Measurements from ENCODE around the gene RNF175.

The RNF175 gene

DNA sequence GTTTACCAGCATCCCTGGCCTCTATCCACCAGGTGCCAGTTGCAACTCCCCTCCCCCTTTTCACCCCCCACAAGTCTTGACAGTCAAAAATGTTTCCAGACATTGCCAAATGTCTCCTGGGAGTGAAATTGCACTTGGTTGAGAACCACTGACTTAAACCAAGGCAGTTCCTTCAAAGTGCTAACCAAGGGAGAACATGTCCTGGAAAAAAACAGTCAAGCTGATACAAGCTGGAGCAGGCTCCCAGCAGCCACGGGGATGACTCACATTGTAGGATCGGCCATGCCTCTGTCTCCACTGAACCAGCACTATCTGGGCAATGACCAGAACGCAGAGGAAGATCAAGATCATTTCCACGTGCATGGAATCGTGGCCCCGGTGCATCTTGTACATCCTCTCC, 11.4 kb downstream of the RNF175 start:
- DNase-seq (ENCODE audit: low read depth in 2 of 2): no peak

DNA sequence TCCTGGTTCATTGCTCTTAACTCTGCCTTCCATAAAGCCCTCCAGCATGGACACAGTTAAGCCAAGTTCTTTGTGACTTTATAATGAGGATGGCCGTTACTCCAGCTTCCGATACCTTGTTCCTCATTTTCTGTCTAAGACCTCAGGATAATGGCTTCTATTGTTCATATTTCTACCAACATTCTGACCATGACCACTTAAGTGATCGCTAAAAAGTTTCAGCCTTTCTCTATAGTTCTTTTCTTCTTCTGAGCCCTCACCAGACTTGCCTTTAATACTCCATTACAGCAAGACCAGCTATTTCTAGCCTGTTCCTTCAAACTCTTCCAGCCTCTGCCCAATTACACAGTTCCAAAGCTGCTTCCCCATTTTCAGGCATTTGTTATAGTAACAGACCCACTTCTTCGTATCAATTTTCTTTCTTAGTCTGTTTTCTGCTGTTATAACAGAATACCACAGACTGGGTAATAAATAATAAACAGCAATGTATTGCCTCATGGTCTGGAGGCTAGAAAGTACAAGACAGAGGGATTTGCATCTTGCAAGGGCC, 12.3 kb downstream of the RNF175 start:
- DNase-seq (ENCODE audit: low read depth in 2 of 2): no peak

DNA sequence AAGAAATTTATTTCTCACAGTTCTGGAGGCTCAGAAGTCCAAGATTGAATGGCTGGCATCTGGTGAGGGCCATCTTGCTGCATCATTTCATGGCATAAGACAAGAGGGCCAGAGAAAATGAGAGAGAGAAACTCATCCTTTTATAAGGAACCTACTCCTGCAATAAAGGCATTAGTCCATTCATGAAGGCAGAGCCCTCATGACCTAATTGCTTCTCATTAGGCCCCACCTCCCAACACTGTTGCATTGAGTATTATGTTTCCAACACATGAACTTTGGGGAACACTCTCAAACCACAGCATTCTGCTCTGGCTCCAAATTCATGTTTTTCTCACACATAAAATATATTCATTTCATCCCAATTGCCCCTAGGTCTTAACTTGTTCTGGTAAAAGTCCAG, 14.2 kb downstream of the RNF175 start:
- DNase-seq (ENCODE audit: low read depth in 2 of 2): no peak

DNA sequence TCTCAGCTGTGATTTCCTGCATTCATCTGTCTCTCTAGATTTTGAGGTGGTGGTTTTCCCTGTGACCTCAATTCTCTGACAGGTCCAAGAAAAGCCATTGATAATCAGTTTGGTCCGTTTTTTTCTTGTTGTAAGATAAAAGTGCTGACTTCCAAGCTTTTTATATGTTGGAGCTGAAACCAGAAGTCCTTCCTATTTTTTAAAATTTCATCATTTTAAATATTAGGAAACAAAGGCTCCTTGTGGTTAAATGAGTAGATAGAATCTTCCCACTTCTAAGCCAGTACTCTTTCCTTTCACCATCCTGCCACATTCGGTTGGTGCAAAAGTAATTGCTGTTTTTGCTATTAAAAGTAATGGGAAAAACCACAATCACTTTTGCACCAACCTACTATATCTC, 18.3 kb downstream of the RNF175 start:
- no peak for DNase-seq (ENCODE audit: low read depth in 2 of 2)

DNA sequence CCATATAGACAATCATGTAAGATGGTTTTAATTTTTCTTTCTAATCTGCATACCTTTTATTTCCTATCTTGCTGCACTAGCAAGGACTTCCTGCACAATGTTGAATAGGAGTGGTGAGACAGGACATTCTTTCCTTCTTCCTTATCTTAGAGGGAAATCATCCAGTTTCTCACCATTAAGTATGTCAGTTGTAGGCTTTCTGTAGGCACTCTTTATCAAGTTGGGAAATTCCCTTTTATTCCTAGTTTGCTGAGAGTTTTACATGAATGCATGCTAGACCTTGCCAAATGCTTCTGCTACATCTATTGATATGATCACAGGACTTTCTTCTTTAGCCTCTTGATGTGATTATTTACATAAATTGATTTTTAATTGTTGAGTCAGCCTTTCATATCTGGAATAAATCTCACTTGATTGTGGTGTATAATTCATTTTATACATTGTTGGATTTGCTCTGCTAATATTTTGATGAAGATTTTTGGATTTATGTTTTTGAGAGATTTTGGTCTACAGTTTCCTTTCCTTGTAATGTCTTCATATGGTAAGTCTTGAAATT, 23.8 kb downstream of the RNF175 start:
- DNase-seq (ENCODE audit: low read depth in 2 of 2): no peak

DNA sequence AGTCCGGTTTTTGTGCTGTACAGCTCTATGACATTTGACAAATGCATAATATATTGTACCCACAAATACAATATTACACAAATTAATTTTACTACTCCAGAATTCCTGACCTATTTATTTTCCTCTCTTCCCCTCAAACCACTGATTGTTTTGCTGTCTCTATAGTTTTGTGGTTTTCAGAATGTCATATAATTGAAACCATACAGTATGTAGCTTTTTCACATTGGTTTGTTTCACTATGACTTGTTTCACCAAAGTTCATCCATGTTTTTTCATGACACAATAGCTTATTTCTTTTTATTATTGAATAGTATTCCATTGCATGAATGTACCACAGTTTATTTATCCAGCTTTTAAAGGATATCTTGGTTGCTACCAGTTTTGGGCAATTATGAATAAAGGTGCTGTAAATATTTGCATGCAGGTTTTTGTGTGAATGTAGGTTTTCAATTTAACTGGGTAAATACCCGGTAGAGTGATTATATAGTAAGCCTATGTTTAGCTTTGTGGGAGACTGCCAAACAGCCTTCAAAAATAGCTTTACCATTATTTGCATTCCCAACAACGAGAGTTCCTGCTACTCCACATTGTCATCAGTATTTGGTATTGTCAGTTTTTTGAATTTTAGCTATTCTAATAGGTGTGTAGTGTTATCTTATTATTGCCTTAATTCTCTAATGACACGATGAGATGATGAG, 25.9 kb downstream of the RNF175 start:
- no peak for DNase-seq (ENCODE audit: low read depth in 2 of 2)

DNA sequence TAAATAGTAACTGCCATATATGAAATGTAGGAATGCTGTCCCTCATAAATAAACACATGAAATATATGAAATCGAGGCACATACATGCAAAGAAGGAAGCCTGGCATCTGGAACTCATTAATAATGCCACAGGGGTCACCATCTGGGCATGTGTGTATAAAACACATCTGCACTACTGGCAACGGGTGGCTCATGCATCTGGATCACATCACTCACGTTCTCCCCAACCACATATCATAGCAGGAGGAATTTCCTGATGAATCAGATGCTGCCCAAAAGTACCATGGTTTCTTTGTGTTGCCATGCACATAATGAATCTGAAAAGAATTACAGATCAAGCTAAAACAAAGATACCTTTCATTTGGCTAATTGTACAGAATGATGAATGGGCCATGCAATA, 28.6 kb downstream of the RNF175 start:
- no peak for DNase-seq (ENCODE audit: low read depth in 2 of 2)

DNA sequence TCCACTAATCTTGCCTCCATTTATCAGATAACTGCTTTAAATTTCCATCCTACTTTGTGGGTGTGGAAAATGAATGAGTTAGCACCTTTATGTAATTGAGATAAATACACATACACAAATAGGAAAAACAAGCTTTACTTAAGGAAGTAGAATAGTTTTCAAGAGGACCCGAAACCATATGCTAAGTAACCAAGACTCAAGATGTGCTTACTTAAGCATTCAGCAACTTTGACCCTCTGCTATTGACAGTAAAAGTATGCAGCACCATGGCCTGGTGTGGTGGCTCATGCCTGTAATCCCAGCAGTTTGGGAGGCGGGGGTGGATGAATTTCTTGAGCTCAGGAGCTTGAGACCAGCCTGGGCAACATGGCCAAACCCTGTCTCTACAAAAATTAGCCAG, 29.9 kb downstream of the RNF175 start:
- no peak for DNase-seq (ENCODE audit: low read depth in 2 of 2)

DNA sequence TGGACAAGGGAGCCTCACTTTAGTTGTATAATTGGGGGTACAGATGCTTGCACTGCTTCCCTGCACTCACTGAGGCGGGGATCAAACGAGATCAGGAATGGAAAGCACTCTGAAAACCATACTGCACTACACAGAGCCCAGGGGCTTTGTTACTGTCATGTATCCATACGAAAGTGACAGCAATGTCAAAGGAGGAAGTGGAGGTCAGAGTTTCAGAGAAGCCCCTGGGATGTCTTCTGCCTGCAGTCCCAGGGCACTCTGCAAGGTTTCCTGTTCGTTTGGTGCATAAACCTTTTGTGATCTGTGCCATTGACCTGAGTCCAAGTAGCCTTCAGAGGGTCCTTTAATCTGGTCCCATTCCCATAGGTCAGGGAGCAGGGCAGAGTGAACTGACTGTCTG, 31.2 kb downstream of the RNF175 start:
- no peak for DNase-seq (ENCODE audit: low read depth in 2 of 2)

DNA sequence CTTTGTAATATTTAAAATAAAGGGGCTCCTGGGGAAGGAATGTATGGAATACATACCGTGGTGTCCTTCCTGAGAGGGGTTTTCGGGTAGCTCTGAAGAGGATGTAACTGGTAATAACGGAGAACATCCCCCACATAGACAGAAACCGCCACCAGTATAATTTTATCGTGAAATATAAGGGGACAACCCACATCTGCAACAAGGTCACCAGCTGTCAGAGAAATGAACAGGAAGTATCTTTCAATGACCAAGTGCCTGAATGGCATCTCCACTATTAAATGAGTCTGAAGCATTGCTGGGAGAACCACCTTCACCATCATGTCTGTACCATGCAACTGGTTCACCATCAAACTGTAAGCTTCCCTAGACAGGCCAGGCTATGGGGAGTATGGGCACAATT, 31.7 kb downstream of the RNF175 start:
- DNase-seq (ENCODE audit: low read depth in 2 of 2): no peak

DNA sequence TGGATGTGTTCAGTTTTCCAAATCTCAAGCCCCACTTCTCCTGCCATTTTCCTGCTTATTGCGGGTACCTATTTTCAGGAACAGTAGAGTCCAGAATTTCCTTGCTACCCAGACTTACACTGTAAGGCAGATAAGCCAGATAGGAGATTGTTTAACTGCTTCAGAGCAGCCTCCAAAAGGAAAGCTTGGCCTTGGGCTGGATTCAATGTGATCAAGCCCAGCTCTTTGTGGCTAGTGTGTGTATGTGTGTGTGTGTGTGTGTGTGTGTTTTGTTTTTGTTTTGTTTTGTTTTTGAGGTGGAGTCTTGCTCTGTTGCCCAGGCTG, 34.0 kb downstream of the RNF175 start:
- DNase-seq (ENCODE audit: low read depth in 2 of 2): no peak

DNA sequence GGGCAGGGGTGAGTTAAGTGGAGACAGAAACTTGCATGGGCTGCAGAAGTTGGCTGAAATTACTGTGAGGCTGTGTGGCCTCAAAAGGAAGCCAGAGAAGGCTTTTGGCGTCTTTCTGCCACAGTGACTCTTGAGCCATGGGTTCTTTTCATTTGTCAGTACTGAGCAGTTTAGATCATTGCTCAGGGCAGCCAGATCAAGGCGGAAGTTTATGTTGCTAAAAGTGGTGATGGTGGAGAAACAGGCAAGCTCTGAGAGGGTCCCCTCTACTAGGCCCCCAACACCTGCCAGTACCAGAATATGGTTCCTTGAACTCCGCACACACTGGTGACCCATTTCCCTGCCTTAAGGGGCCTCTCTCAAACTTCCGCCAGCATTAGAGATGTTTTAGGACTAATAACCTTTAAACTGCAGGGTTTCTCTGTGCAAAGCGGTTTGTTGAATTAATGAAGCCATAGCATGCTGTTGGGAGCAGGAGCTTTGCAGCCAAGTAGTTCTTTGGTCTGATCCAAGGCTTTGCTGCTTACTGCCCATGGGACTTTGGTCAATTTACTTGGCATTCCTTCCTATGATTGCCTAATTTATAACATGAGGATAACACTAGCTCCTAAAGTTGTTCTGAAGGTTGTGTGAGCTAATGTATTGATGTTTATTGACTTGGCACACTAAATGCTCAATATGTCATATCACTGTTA, 34.5 kb downstream of the RNF175 start:
- no peak for DNase-seq (ENCODE audit: low read depth in 2 of 2)

DNA sequence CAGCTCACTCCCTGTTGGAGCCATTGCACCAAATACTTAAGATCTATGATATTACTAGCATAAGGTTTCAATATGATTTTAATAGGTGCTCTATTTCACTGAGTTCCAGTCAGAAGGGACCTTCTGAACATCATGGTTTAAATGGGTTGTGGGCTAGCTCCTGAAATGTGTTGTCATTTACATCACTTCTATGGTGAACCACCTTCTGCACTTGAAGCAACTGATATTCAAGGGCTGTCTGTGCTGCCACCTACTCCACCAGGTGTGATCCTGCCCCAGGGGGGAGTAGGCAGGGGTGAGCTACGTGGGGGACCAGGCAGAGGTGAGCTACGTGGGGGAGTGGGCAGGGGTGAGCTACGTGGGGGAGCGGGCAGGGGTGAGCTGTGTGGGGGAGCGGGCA, 35.2 kb downstream of the RNF175 start:
- DNase-seq (ENCODE audit: low read depth in 2 of 2): no peak

DNA sequence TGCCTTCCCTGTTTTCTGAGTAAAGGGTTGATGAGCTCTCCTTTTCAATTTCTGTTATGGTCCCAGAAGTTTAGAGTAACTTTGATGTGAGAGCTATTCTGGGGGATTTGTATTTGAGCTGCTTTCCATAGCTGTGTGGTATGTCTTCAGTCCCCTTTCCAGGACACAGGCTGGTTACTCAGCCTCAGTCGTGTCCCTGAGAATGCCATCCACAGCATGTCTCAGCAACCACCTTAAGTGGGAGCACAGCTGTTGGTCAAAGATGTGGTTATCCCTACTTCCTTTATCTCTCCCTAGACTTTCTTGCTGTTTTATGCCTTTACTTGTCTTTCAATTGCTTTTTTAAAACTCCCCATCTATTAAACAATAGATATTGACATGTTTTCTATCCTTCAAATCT, 37.8 kb downstream of the RNF175 start:
- no peak for DNase-seq (ENCODE audit: low read depth in 2 of 2)

DNA sequence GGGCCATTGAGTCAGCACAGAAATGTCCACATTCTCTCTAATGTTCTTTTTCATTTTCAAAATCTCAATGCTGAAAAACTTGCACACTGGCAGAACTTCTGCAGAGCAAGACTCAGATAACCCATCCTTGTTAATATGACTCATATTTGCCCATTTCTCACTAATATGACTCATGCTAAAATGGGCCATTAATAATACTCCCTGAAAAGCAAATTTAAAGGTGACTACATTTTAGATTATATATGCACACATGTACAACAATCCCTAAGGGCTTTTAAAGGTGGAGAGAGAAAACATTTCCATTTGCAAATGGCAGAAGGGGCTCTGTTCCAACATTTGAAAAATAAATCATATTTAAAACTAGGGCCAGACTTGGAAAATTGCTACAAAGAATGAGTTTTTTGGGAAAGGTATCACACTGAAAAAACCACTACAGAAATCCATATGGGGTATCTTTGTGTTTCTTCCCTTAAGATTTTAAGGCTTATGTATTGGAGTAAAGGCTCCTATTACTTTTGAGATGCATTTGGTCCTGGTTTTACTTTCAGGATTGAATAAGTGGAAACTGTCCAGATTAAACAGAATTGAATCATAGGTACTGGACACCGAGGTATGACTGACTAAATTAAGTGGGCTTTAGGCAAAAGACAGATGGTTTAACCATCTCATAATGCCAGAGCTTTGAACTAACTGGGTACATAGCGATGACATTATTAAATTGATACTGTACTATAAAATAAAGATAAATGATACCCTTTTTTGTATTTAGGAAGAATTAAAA, 45.8 kb downstream of the RNF175 start:
- no peak for DNase-seq (ENCODE audit: low read depth in 2 of 2)

DNA sequence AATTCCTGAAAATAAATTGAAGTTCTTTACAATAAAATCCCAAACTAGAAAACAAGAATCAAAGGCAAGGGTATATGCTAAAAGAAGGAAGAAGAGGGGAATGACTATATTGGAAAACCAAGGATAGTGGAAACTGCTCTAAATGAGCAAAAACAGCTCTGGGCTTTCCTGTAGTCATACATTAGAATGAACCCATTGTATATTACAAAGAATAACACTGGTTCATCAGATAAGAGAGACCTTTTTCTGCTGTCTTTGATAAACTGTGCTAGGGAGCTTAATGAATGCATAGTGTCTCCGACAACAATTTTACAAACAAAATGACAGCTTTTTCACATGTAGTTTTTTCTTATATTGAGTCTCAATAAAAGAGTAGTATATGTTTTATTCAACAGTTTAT, 49.1 kb downstream of the RNF175 start:
- DNase-seq (ENCODE audit: low read depth in 2 of 2): no peak

DNA sequence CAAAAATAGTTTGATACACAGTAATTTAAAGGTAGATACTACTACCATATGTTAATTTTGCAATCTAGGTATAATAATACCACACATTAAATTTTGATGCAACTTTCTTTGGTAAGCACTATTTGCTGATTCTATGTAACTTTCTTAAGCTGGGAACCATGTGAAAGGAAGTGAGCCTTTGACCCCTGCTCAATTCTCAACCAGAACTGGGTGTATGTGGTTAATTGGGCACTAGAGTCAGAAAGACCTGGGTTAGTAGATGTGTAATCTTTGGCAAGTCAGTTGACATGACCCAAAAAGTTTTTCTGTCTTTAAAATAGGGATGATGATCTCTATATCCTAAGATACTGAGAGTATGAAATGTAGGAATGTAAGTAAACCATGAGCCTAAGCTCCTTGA, 53.3 kb downstream of the RNF175 start:
- no peak for DNase-seq (ENCODE audit: low read depth in 2 of 2)

DNA sequence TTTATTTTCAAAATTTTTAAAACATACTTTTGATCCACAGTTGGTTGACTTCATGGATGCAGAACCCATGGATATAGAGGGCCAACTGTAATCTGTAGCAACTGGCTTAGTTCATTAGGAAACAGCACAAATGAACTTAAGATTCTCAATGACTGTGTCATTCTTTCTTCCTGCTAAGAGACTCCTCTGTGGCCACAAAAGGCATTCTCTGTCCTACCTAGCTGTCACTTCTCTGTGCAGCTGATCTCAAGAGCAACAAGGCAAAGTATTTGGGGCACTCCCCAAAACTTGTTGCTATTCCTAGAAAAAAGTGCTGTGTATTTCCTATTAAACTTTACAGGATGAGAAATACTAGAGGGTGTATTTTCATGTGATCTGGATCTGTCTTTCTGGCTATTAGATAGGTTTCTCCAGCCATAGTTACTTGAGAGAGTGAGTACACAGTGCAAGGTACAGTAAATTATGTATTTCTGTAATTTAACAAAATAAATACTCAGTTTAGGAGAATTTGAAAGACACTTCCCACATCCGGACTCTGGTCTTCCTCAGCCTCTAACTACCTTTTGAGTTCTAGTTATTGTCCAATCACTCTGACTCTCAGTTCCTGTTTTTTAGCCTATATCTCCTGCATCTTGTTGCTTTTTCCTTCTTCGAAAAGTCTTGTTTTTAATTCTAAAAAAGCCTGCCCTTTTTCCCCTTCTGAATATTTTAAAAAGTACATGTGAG, 53.9 kb downstream of the RNF175 start:
- no peak for DNase-seq (ENCODE audit: low read depth in 2 of 2)

DNA sequence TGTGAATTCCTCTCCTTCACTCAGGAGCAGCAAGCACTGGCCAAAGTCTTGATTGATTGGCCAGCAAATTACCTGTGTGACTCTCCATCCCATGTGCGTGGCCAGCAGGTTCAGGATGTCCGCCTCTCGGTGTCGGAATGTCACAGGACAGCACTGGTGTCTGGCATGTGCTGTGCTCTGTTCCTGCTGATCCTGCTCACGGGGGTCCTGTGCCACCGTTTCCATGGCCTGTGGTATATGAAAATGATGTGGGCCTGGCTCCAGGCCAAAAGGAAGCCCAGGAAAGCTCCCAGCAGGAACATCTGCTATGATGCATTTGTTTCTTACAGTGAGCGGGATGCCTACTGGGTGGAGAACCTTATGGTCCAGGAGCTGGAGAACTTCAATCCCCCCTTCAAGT, 55.3 kb downstream of the RNF175 start:
- no peak for DNase-seq (ENCODE audit: low read depth in 2 of 2)

DNA sequence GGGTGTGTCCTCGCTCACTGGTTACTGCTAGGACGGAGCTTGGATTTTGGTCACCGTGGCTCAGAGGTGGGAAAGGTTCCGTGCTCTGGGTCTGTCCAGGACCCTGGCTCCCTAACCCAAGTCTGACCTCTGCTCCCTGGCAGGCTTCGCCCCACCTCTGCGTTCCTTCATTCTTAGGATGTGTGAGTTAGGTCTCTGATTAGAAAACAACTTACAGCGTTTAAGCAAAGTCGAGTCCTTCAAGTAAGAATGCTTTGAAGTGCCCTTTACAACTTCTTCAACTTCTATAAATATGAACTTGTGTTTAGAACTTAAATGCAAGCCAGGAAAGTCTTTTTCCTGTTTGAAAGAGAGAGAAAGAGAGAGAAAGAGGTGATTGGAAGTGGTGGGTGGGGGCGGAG, 74.9 kb downstream of the RNF175 start:
- DNase-seq (ENCODE audit: low read depth in 2 of 2): no peak

DNA sequence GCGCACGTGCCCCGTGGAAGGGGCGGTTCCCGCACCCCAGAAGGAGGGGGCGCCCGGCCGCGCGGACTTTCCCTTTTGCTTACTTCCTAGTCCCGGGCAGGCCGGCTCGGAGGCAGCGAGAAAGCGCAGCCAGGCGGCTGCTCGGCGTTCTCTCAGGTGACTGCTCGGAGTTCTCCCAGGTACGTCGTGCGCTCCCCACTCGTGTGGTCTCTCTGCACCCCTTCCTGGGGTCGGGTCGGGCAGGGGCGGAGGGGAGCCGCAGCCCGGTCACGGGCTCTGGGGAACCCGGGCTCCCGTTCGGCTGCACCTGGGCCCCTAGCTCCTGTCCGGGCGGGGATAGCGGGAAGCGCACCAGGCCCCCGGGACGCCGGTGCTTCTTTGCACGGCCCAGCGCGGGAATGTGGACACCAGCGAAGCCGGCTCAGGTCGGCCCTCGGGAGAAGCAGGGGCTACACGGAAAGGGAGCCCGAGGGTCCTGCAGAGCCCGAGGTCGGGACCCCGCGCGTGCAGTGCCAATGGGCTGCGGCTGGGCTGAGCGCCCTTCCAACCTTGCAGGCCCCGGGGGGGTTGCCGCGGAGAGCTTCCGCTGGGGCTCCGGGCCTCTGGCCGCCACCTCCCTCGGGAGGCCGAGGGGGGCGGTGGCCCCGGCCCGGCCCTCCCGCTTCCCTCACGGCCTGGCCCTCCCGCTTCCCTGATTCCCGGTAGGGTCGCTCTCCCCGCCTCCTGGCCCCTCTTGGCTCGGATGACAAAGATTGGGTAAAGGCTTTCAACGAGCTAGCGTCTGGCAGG, 75.4 kb downstream of the RNF175 start, which contains the start of gene TLR2:
Gene TLR2, plus strand, starts transcription at position 99 of the 789 bp plus-strand sequence. CDS start 18,628 bp downstream, outside the sequence.
- peak; percentile 33 to 48 for DNase-seq (ENCODE audit: low read depth in 2 of 2)

Data from stimulated activated CD4-positive, alpha-beta T cell treated with anti-CD3 and anti-CD28 coated beads, Interleukin-1b, Interleukin-23, amount 100 ng/mL, for 1 hour (primary cell).